HepG2 (cell line): Measurements from ENCODE around the gene SNF8. TPM values are rescaled to one million over a fixed set of nuclear protein-coding genes. Genes with fewer than 3 reads are reported as not detected.

ENCODE experiments used
- ATF6 ChIP-seq: sonication (generic); formaldehyde crosslinking; conservative IDR thresholded peaks from 2 replicates; pipeline ENCODE4 v1.4.0; 2020; ENCODE audit warnings: missing genetic modification reagents
- CC2D1A ChIP-seq: sonication (generic); formaldehyde crosslinking; IDR thresholded peaks from 2 replicates; pipeline ENCODE4 v1.8.1; 2023; ENCODE audit warnings: mild to moderate bottlenecking, missing genetic modification reagents
- KMT2A ChIP-seq: sonication (generic); formaldehyde crosslinking; IDR thresholded peaks from 2 replicates; pipeline ENCODE4 v1.4.0; 2020; ENCODE audit warnings: missing genetic modification reagents
- RCOR2 ChIP-seq: IDR thresholded peaks from 2 replicates; pipeline ENCODE4 v1.6.1; 2016; ENCODE audit warnings: missing biosample characterization, missing genetic modification reagents
- SATB2 ChIP-seq: sonication (generic); formaldehyde crosslinking; IDR thresholded peaks from 2 replicates; pipeline ENCODE4 v1.5.0; 2020; ENCODE audit warnings: missing genetic modification reagents
- SNAI1 ChIP-seq: sonication (generic); formaldehyde crosslinking; IDR thresholded peaks from 2 replicates; pipeline ENCODE4 v1.5.0; 2020; ENCODE audit warnings: mild to moderate bottlenecking, missing genetic modification reagents, borderline replicate concordance
- TFDP1 ChIP-seq: IDR thresholded peaks from 2 replicates; pipeline ENCODE4 v1.6.1; 2016; ENCODE audit warnings: missing compliant biosample characterization, missing genetic modification reagents, borderline replicate concordance
- THAP8 ChIP-seq: sonication (generic); formaldehyde crosslinking; IDR thresholded peaks from 2 replicates; pipeline ENCODE4 v1.5.1; 2020; ENCODE audit warnings: missing genetic modification reagents, mild to moderate bottlenecking, borderline replicate concordance
- UBTF ChIP-seq: sonication (generic); formaldehyde crosslinking; IDR thresholded peaks from 2 replicates; pipeline ENCODE4 v1.4.0; 2020; ENCODE audit warnings: mild to moderate bottlenecking, missing genetic modification reagents
- ZBTB21 ChIP-seq: sonication (generic); formaldehyde crosslinking; IDR thresholded peaks from 2 replicates; pipeline ENCODE4 v1.4.0; 2020; ENCODE audit warnings: missing genetic modification reagents
- ZNF510 ChIP-seq: sonication (generic); formaldehyde crosslinking; IDR thresholded peaks from 2 replicates; pipeline ENCODE4 v1.4.0; 2020; ENCODE audit warnings: low read depth, mild to moderate bottlenecking, missing genetic modification reagents
- ZNF577 ChIP-seq: sonication (generic); formaldehyde crosslinking; IDR thresholded peaks from 2 replicates; pipeline ENCODE4 v1.4.0; 2020; ENCODE audit warnings: mild to moderate bottlenecking, low read depth, missing genetic modification reagents, borderline replicate concordance
- polyA plus RNA-seq, 8 experiments: library from polyadenylated mRNA; depleted of rRNA in 3 of 8; stranded (reverse) in 7 of 8; unstranded in 1 of 8; fragments of >200 nt; fragmentation: Illumina TruSeq in 4 of 8; extraction: Trizol in 4 of 8; gene quantifications; 2 replicates each; pipeline versions ENCODE4 v1.2.1 to v1.2.3, GENCODE V29; 2011 to 2016; ENCODE audit warnings: low read depth in 4 of 8, missing spikeins in 1 of 8, mixed read lengths in 1 of 8; ENCODE audit not compliant: insufficient read depth in 1 of 8
- total RNA-seq, 5 experiments: library from RNA; depleted of rRNA; stranded (reverse); fragments of >200 nt; fragmentation: Illumina TruSeq; extraction: Trizol; gene quantifications; 2 replicates each; pipeline ENCODE4 v1.2.3, GENCODE V29; 2016; ENCODE audit warnings: low read depth in 1 of 5
- TF ChIP-seq, protein P1 (sequence below): sonication (generic); formaldehyde crosslinking; IDR thresholded peaks from 2 replicates; pipeline ENCODE4; 2020; ENCODE audit warnings: missing genetic modification reagents, mild to moderate bottlenecking, borderline replicate concordance
- TF ChIP-seq, protein P2 (sequence below): sonication (generic); formaldehyde crosslinking; IDR thresholded peaks from 2 replicates; pipeline ENCODE4 v1.4.0; 2020; ENCODE audit warnings: missing genetic modification reagents
- TF ChIP-seq, protein P3 (sequence below): sonication (generic); formaldehyde crosslinking; IDR thresholded peaks from 2 replicates; pipeline ENCODE4 v1.5.0; 2020; ENCODE audit warnings: mild to moderate bottlenecking, missing genetic modification reagents

The SNF8 gene
- total and polyA plus RNA-seq, 2 of the 13 experiments (the other 11 are each of a cell fraction or from before 2014, with no cell fraction given), result 114 to 153 TPM

DNA sequence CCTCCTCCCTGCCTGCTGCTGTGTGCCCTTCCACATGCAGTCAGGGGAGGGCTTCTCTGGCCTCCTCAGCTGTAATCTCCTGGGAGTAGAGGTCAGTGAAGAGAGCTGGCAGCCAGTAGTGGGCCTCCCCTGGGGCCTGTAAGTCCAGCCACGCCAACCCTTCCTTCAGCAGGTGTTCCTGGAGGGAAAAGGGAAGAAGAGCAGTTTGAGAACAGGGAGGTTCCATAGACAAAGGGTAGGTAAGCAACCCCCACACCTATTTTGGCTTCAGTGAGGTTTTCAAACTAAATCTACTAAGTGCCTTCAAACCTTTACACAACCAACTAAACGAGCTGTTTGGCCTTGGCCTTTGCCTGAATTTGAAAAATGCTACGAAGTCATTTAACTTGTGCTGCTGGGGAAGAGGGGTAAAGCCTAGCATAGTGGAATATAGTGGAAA lies 14.2 kb downstream of the SNF8 start (continued):
- no peak for TF ChIP-seq UBTF (CRISPR knock-in tag)
- TF ChIP-seq, protein P1, sequence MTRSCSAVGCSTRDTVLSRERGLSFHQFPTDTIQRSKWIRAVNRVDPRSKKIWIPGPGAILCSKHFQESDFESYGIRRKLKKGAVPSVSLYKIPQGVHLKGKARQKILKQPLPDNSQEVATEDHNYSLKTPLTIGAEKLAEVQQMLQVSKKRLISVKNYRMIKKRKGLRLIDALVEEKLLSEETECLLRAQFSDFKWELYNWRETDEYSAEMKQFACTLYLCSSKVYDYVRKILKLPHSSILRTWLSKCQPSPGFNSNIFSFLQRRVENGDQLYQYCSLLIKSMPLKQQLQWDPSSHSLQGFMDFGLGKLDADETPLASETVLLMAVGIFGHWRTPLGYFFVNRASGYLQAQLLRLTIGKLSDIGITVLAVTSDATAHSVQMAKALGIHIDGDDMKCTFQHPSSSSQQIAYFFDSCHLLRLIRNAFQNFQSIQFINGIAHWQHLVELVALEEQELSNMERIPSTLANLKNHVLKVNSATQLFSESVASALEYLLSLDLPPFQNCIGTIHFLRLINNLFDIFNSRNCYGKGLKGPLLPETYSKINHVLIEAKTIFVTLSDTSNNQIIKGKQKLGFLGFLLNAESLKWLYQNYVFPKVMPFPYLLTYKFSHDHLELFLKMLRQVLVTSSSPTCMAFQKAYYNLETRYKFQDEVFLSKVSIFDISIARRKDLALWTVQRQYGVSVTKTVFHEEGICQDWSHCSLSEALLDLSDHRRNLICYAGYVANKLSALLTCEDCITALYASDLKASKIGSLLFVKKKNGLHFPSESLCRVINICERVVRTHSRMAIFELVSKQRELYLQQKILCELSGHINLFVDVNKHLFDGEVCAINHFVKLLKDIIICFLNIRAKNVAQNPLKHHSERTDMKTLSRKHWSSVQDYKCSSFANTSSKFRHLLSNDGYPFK (CRISPR knock-in tag), result no peak
- TF ChIP-seq THAP8, result no peak
- TF ChIP-seq, protein P2, sequence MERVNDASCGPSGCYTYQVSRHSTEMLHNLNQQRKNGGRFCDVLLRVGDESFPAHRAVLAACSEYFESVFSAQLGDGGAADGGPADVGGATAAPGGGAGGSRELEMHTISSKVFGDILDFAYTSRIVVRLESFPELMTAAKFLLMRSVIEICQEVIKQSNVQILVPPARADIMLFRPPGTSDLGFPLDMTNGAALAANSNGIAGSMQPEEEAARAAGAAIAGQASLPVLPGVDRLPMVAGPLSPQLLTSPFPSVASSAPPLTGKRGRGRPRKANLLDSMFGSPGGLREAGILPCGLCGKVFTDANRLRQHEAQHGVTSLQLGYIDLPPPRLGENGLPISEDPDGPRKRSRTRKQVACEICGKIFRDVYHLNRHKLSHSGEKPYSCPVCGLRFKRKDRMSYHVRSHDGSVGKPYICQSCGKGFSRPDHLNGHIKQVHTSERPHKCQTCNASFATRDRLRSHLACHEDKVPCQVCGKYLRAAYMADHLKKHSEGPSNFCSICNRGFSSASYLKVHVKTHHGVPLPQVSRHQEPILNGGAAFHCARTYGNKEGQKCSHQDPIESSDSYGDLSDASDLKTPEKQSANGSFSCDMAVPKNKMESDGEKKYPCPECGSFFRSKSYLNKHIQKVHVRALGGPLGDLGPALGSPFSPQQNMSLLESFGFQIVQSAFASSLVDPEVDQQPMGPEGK (CRISPR knock-in tag), result no peak; the same call in 1 of the 2 replicates
- no peak for TF ChIP-seq ZBTB21 (CRISPR knock-in tag)
- no peak for TF ChIP-seq ZNF510 (CRISPR knock-in tag)
- TF ChIP-seq TFDP1, result no peak
- TF ChIP-seq SNAI1 (CRISPR knock-in tag), result no peak
- no peak for TF ChIP-seq SATB2 (CRISPR knock-in tag)
- TF ChIP-seq KMT2A (CRISPR knock-in tag), result no peak
- no peak for TF ChIP-seq CC2D1A (CRISPR knock-in tag)
- TF ChIP-seq, protein P3, sequence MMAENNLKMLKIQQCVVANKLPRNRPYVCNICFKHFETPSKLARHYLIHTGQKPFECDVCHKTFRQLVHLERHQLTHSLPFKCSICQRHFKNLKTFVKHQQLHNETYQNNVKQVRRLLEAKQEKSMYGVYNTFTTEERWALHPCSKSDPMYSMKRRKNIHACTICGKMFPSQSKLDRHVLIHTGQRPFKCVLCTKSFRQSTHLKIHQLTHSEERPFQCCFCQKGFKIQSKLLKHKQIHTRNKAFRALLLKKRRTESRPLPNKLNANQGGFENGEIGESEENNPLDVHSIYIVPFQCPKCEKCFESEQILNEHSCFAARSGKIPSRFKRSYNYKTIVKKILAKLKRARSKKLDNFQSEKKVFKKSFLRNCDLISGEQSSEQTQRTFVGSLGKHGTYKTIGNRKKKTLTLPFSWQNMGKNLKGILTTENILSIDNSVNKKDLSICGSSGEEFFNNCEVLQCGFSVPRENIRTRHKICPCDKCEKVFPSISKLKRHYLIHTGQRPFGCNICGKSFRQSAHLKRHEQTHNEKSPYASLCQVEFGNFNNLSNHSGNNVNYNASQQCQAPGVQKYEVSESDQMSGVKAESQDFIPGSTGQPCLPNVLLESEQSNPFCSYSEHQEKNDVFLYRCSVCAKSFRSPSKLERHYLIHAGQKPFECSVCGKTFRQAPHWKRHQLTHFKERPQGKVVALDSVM (CRISPR knock-in tag), result peak; percentile 74; the same call in 1 of the 2 replicates
- TF ChIP-seq ZNF577 (CRISPR knock-in tag), result no peak
- TF ChIP-seq RCOR2 (CRISPR knock-in tag), result no peak
- no peak for TF ChIP-seq ATF6
